ENCODE data around the gene KANK3.

Gene KANK3

GRCh38 chr19:8308891-8309291, 34.2 kb downstream of the KANK3 start:
- Histone ChIP-seq H3K36me3 (ENCODE audit: control insufficient read depth, insufficient read depth, low read length) (no peaks in the 10 kb centered on the region), H2AFZ (no peak overlapping the region), H3K9ac (no peak overlapping the region), H3K4me1 (peaks cover 2% of the 10 kb centered on the region), H3K79me2 (no peaks in the 10 kb centered on the region), H3K9me3 (ENCODE audit: control insufficient read depth, low read length) (no peaks in the 10 kb centered on the region), H3K27ac (no peak overlapping the region), H3K27me3 (ENCODE audit: control insufficient read depth, insufficient read depth, low read length) (no peaks in the 10 kb centered on the region), H3K4me3 (ENCODE audit: low read depth, low read length) (no peak overlapping the region), H3K4me2 (ENCODE audit: low read length) (peak overlapping the region; percentile 98)
- TF ChIP-seq, protein P1, sequence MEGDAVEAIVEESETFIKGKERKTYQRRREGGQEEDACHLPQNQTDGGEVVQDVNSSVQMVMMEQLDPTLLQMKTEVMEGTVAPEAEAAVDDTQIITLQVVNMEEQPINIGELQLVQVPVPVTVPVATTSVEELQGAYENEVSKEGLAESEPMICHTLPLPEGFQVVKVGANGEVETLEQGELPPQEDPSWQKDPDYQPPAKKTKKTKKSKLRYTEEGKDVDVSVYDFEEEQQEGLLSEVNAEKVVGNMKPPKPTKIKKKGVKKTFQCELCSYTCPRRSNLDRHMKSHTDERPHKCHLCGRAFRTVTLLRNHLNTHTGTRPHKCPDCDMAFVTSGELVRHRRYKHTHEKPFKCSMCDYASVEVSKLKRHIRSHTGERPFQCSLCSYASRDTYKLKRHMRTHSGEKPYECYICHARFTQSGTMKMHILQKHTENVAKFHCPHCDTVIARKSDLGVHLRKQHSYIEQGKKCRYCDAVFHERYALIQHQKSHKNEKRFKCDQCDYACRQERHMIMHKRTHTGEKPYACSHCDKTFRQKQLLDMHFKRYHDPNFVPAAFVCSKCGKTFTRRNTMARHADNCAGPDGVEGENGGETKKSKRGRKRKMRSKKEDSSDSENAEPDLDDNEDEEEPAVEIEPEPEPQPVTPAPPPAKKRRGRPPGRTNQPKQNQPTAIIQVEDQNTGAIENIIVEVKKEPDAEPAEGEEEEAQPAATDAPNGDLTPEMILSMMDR (IDR thresholded peaks at IDR 0.05) = no peak

GRCh38 chr19:8307965-8308866, 34.8 kb downstream of the KANK3 start, which contains the start of gene CD320:
Gene CD320, minus strand, starts transcription at chr19:8308358. Its CDS starts 68 bp downstream, at chr19:8308290.
- Histone ChIP-seq H3K27ac (peak within 1 kb of the TSS; percentile 51), H3K36me3 (ENCODE audit: control insufficient read depth, insufficient read depth, low read length) (no peaks in the 10 kb centered on the region), H3K9me3 (ENCODE audit: control insufficient read depth, low read length) (no peaks in the 10 kb centered on the region), H3K4me3 (ENCODE audit: low read depth, low read length) (peak within 1 kb of the TSS; percentile 59), H3K79me2 (no peaks in the 10 kb centered on the region), H3K4me2 (ENCODE audit: low read length) (peak within 1 kb of the TSS; percentile 98), H2AFZ (peak within 1 kb of the TSS; percentile 77), H3K27me3 (ENCODE audit: control insufficient read depth, insufficient read depth, low read length) (no peaks in the 10 kb centered on the region), H3K4me1 (peaks cover 2% of the 10 kb centered on the region), H3K9ac (no peak within 1 kb of the TSS)
- TF ChIP-seq, protein P1 (IDR thresholded peaks at IDR 0.05) = no peak

GRCh38 chr19:8307400-8307964, 35.6 kb downstream of the KANK3 start:
- no peaks in the 10 kb centered on the region for H3K36me3 ChIP-seq (ENCODE audit: control insufficient read depth, insufficient read depth, low read length)
- H3K9ac ChIP-seq = no peak overlapping the region
- peak overlapping the region; percentile 98 for H3K4me2 ChIP-seq (ENCODE audit: low read length)
- H2AFZ ChIP-seq = peak overlapping the region; percentile 77
- no peaks in the 10 kb centered on the region for H3K27me3 ChIP-seq (ENCODE audit: control insufficient read depth, insufficient read depth, low read length)
- H3K4me3 ChIP-seq (ENCODE audit: low read depth, low read length) = peak overlapping the region; percentile 59
- H3K79me2 ChIP-seq = no peaks in the 10 kb centered on the region
- H3K4me1 ChIP-seq = peaks cover 2% of the 10 kb centered on the region
- peak overlapping the region; percentile 51 for H3K27ac ChIP-seq
- no peaks in the 10 kb centered on the region for H3K9me3 ChIP-seq (ENCODE audit: control insufficient read depth, low read length)
- TF ChIP-seq, protein P1 (IDR thresholded peaks at IDR 0.05) = no peak

- Histone ChIP-seq H3K27me3 (ENCODE audit: control insufficient read depth, insufficient read depth, low read length) (no peaks in the 10 kb centered on the region), H3K79me2 (no peaks in the 10 kb centered on the region), H2AFZ (no peak overlapping the region), H3K9ac (no peak overlapping the region), H3K27ac (no peak overlapping the region), H3K4me1 (peaks cover 2% of the 10 kb centered on the region), H3K9me3 (ENCODE audit: control insufficient read depth, low read length) (no peaks in the 10 kb centered on the region), H3K36me3 (ENCODE audit: control insufficient read depth, insufficient read depth, low read length) (no peaks in the 10 kb centered on the region), H3K4me3 (ENCODE audit: low read depth, low read length) (no peak overlapping the region), H3K4me2 (ENCODE audit: low read length) (no peak overlapping the region)
- TF ChIP-seq, protein P1 (IDR thresholded peaks at IDR 0.05) = no peak
Observed at GRCh38 chr19:8306235-8307054, 36.6 kb downstream of the KANK3 start.

All from parathyroid adenoma (tissue), 2 donors.